ENCODE measurements around the gene PLB1. TPM values are rescaled to one million over a fixed set of nuclear protein-coding genes. Genes with fewer than 3 reads are reported as not detected.

Gene PLB1
- total and polyA plus RNA-seq, 8 donors: 0.45 to 18.8 (median 3.4) TPM

DNA sequence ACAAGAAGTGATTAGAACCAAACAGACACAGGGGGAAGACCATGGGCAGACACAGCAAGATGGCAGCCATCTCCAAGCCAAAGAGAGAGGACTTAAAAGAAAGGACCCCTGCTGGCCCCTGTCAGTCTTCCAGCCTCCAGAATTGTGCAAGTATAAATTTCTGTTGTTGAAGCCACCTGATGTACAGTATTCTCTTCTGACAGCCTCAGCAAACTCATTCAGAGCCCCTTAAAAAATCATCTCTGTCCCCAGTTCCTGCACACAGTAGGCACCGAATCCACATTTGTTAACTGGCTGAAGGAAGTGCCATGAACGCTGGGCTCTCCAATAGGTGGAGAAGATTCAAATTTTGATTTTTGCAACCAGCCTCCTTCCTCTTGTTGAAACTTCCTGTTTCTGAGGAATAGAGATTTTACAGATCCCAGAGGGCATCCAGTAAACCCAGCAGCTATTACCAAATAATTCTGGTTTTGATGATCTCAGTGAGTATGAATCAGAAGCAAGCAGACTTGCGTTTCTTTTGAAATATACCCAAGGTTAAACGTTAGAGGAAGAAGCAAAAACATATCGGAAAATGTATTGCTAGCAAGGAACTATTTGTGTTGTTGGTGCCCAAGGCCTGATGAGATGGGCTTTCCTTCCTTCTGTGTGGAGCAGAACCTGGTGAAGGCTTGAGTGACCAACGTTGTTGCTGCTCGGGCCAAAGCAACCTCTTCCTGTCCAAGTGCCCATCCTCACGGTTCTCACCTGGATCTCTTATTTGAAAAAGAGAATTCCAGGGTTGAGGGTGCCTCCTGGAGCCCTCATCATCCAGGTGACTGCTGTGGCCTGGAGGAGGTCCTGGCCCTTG, 47.7 kb upstream of the PLB1 start:
- Histone ChIP-seq H3K4me3 (no peak overlapping the region), H3K27ac (peak overlapping the region in 3 of 5 donors; percentile 41 to 78 (median 61)), H3K27me3 (no peaks in the 10 kb centered on the region), H3K9me3 (no peaks in the 10 kb centered on the region), H3K4me1 (peaks cover 0 to 32% (median 0%) of the 10 kb centered on the region in 4 donors), H3K36me3 (no peaks in the 10 kb centered on the region)
- DNase-seq: no peak
- no peak for TF ChIP-seq POLR2A (IDR thresholded peaks at IDR 0.05)
- no peak for TF ChIP-seq EP300 (IDR thresholded peaks at IDR 0.05)
- TF ChIP-seq, protein P1, sequence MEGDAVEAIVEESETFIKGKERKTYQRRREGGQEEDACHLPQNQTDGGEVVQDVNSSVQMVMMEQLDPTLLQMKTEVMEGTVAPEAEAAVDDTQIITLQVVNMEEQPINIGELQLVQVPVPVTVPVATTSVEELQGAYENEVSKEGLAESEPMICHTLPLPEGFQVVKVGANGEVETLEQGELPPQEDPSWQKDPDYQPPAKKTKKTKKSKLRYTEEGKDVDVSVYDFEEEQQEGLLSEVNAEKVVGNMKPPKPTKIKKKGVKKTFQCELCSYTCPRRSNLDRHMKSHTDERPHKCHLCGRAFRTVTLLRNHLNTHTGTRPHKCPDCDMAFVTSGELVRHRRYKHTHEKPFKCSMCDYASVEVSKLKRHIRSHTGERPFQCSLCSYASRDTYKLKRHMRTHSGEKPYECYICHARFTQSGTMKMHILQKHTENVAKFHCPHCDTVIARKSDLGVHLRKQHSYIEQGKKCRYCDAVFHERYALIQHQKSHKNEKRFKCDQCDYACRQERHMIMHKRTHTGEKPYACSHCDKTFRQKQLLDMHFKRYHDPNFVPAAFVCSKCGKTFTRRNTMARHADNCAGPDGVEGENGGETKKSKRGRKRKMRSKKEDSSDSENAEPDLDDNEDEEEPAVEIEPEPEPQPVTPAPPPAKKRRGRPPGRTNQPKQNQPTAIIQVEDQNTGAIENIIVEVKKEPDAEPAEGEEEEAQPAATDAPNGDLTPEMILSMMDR (IDR thresholded peaks at IDR 0.05): no peak
- no peak for TF ChIP-seq POLR2AphosphoS5 (IDR thresholded peaks at IDR 0.05)
- intact Hi-C loops (cut with DNase I; ENCODE audit: low total_unique reads): no loop called here
- 71 to 82% (median 78%) methylated on average over 8 of the region's 8 CpGs for WGBS, 5 donors

- no peaks in the 10 kb centered on the region for H3K9me3 ChIP-seq
- no peak for DNase-seq
- TF ChIP-seq EP300 (IDR thresholded peaks at IDR 0.05): no peak
- TF ChIP-seq POLR2A (IDR thresholded peaks at IDR 0.05): no peak
- no peak for TF ChIP-seq POLR2AphosphoS5 (IDR thresholded peaks at IDR 0.05)
- TF ChIP-seq, protein P1 (IDR thresholded peaks at IDR 0.05): no peak
- no peaks in the 10 kb centered on the region for H3K27me3 ChIP-seq
- no peaks in the 10 kb centered on the region for H3K36me3 ChIP-seq
- WGBS, 5 donors: 93 to 98% (median 94%) methylated on average over 3 of the region's 3 CpGs
- no peak overlapping the region for H3K4me3 ChIP-seq
- H3K27ac ChIP-seq: peak overlapping the region in 3 of 5 donors; percentile 41 to 78 (median 61)
- H3K4me1 ChIP-seq: peaks cover 0 to 32% (median 0%) of the 10 kb centered on the region in 4 donors
- intact Hi-C loops (cut with DNase I; ENCODE audit: low total_unique reads): no loop called here
These were observed 47.1 kb upstream of the PLB1 start for GRCh38 chr2:28448793-28449100.

- no peaks in the 10 kb centered on the region for H3K36me3 ChIP-seq
- peak overlapping the region in 3 of 5 donors; percentile 41 to 78 (median 61) for H3K27ac ChIP-seq
- no peaks in the 10 kb centered on the region for H3K9me3 ChIP-seq
- TF ChIP-seq, protein P1 (IDR thresholded peaks at IDR 0.05): no peak
- no peak for TF ChIP-seq EP300 (IDR thresholded peaks at IDR 0.05)
- TF ChIP-seq POLR2A (IDR thresholded peaks at IDR 0.05): no peak
- TF ChIP-seq POLR2AphosphoS5 (IDR thresholded peaks at IDR 0.05): no peak
- intact Hi-C loops (cut with DNase I; ENCODE audit: low total_unique reads): no loop called here
- WGBS, 5 donors: 81 to 100% (median 92%) methylated on average over 5 to 6 of the region's 6 CpGs
- no peak for DNase-seq
- H3K4me3 ChIP-seq: no peak overlapping the region
- H3K27me3 ChIP-seq: no peaks in the 10 kb centered on the region
- H3K4me1 ChIP-seq: peaks cover 0 to 32% (median 0%) of the 10 kb centered on the region in 4 donors
These were observed 46.8 kb upstream of the PLB1 start for GRCh38 chr2:28449126-28449487.

DNA sequence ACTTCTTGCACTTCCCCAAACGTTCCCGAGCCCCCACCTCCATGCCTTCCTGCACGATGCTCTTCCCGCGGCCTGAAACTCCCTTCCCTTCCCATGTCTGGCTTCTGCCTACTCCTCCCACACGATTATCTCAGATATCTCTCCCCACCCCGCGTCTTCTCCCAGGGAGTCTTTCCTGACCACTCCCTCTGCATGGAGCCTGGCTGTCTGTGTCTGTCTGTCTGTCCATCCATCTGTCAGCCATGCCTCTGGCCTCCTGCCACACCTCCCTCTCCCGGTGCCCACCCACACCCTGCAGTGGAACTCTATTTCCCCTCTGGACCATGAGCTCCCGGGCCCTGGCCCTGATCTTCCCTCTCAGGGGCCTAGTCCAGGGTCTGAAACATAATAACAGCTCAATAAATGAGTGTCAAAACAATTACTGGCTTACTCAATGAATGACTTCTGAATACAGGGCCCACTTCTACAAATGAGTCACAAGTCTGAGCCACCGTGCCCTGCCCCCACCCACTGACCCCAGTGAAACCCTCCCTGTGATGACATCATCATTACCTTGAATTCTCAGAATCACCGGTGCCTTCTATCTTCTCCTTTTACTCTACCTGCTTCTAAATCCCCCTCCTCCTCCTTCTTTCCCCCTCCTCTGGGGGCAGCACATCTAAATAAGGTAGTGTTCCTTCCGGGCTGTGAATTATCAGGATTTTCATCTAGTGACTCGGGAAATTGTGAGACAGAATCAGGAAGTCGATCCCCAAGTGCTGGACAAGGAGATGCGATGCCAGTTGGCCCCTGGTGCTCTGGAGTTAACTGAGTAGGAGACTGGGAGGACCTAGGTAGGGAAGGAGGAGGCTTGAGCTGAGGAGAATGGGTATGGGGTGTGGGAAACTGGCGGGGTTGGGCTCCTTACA, 46.1 kb upstream of the PLB1 start:
- DNase-seq: no peak

More for the DNA sequence above, 46.1 kb upstream of the PLB1 start:
- peaks cover 0 to 32% (median 0%) of the 10 kb centered on the region in 4 donors for H3K4me1 ChIP-seq
- H3K4me3 ChIP-seq: no peak overlapping the region
- WGBS, 5 donors: 63 to 67% (median 65%) methylated on average over 17 of the region's 17 CpGs
- no peaks in the 10 kb centered on the region for H3K36me3 ChIP-seq
- H3K9me3 ChIP-seq: no peaks in the 10 kb centered on the region
- H3K27me3 ChIP-seq: no peaks in the 10 kb centered on the region
- intact Hi-C loops (cut with DNase I; ENCODE audit: low total_unique reads): loop anchor here (5.0 kb wide), 1 partner anchor 742 kb away; no protein-coding TSS in a partner anchor
- TF ChIP-seq, protein P1 (IDR thresholded peaks at IDR 0.05): no peak
- no peak for TF ChIP-seq POLR2A (IDR thresholded peaks at IDR 0.05)
- no peak for TF ChIP-seq POLR2AphosphoS5 (IDR thresholded peaks at IDR 0.05)
- TF ChIP-seq EP300 (IDR thresholded peaks at IDR 0.05): no peak
- H3K27ac ChIP-seq: peak overlapping the region in 1 of 5 donors; percentile 61

Data from stomach (tissue), 9 donors.